ENCODE measurements around the gene OSBPL8.

GRCh38 chr12:76568888-76569551 lies 9.4 kb upstream of the OSBPL8 start:
- no peak for TF ChIP-seq ZFP3 (CRISPR knock-in tag; IDR thresholded peaks at IDR 0.05)
- no peak for TF ChIP-seq TCF4 (CRISPR knock-in tag; IDR thresholded peaks at IDR 0.05; ENCODE audit: borderline replicate concordance)
